ENCODE data around the gene TADA2B. TPM values are rescaled to one million over a fixed set of nuclear protein-coding genes. Genes with fewer than 3 reads are reported as not detected.

Gene TADA2B
- polyA plus RNA-seq, 3 donors, result 2.0 to 10.2 (median 2.6) TPM

DNA sequence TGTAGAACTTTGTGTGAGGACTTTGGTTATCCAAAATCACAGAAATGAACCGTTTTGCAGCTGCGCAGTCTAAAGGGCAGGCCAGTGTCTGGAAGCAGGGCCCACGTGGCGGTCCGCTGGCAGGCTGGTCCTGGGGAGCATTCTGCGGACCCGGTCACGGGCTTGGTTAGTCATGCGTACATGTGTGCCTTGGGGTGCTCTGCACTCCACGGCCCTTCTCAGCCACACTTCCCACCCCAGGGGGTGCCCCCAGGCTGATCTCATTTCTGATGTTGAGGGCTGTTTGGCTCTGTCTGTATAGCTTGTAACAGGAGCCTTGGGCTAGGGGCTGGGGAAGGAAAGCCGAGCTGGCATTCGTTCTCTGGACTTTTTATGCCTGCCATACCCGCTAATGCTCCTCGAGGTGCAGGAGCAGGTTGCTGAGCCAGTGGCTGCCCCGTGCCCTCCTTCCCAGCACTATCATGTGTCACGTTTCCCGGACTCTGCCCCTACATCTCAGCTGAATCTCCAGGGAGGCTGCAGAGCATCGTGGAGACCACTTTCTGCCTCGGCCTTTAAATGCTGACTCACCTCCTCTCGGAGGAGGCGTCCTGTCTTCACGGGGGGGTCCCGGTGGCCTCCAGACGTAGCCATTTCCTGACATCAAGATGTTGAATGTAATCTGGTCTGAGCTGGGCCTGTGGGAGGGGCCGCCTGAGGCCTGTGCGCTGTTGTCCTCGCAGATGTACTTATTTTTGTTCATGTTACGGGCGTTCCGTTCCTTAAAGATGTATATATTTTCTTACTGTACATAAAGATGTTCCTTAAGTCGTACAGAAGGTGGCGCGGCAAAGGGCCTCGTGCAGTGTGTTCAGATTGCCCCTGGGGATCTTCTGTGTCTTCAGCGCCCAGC is 11.4 kb upstream of the TADA2B start:
- H3K4me1 Mint-ChIP-seq, result peaks cover 3% of the 10 kb centered on the region
- DNase-seq, result no peak
- Histone ChIP-seq H3K9ac (ENCODE audit: insufficient read depth, low read length, poor library complexity, severe bottlenecking) (no peak overlapping the region), H3K79me2 (ENCODE audit: insufficient read depth, low read length) (no peaks in the 10 kb centered on the region), H3K4me1 (ENCODE audit: control insufficient read depth in 1 of 2, insufficient read depth in 2 of 2, low read length in 2 of 2) (no peaks in the 10 kb centered on the region), H2AFZ (ENCODE audit: insufficient read depth, low read depth, low read length, poor library complexity, severe bottlenecking) (no peak overlapping the region), H3K36me3 (replicated peaks in 1 of 2; ENCODE audit: control insufficient read depth in 1 of 2, insufficient read depth in 2 of 2, low read length in 2 of 2) (peaks cover 52 to 67% of the 10 kb centered on the region in 2 donors), H3K4me3 (replicated peaks in 1 of 3; ENCODE audit: low read depth in 2 of 3, low read length in 3 of 3) (no peak overlapping the region), H3K27ac (ENCODE audit: low read depth in 1 of 2, low read length in 2 of 2) (no peak overlapping the region), H3K9me3 (replicated peaks in 1 of 2; ENCODE audit: control insufficient read depth in 1 of 2, insufficient read depth in 1 of 2, low read length in 2 of 2) (no peaks in the 10 kb centered on the region), H3K4me2 (replicated peaks; ENCODE audit: extremely low read depth, low read length, poor library complexity, severe bottlenecking) (no peak overlapping the region), H4K20me1 (ENCODE audit: insufficient read depth, low read length) (peaks cover 50% of the 10 kb centered on the region), H3K27me3 (ENCODE audit: control insufficient read depth in 2 of 2, insufficient read depth in 2 of 2, low read length in 2 of 2) (no peaks in the 10 kb centered on the region)
- intact Hi-C loops (cut with micrococcal nuclease), result no loop called here
- peaks cover 57 to 63% of the 10 kb centered on the region in 2 donors for H3K36me3 Mint-ChIP-seq
- TF ChIP-seq, protein P1, sequence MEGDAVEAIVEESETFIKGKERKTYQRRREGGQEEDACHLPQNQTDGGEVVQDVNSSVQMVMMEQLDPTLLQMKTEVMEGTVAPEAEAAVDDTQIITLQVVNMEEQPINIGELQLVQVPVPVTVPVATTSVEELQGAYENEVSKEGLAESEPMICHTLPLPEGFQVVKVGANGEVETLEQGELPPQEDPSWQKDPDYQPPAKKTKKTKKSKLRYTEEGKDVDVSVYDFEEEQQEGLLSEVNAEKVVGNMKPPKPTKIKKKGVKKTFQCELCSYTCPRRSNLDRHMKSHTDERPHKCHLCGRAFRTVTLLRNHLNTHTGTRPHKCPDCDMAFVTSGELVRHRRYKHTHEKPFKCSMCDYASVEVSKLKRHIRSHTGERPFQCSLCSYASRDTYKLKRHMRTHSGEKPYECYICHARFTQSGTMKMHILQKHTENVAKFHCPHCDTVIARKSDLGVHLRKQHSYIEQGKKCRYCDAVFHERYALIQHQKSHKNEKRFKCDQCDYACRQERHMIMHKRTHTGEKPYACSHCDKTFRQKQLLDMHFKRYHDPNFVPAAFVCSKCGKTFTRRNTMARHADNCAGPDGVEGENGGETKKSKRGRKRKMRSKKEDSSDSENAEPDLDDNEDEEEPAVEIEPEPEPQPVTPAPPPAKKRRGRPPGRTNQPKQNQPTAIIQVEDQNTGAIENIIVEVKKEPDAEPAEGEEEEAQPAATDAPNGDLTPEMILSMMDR (IDR thresholded peaks at IDR 0.05), result no peak
- H3K9me3 Mint-ChIP-seq, result peaks cover 0 to 4% (median 0%) of the 10 kb centered on the region in 7 donors
- H3K27ac Mint-ChIP-seq, result peak overlapping the region in 2 of 7 donors; percentile 36 to 42
- WGBS (ENCODE audit: insufficient coverage), result 53% methylated on average over 19 of the region's 35 CpGs
- H3K27me3 Mint-ChIP-seq (ENCODE audit: low read depth in 3 of 3), result peaks cover 0 to 3% (median 1%) of the 10 kb centered on the region in 3 donors
- no peak overlapping the region for H3K4me3 Mint-ChIP-seq

DNA sequence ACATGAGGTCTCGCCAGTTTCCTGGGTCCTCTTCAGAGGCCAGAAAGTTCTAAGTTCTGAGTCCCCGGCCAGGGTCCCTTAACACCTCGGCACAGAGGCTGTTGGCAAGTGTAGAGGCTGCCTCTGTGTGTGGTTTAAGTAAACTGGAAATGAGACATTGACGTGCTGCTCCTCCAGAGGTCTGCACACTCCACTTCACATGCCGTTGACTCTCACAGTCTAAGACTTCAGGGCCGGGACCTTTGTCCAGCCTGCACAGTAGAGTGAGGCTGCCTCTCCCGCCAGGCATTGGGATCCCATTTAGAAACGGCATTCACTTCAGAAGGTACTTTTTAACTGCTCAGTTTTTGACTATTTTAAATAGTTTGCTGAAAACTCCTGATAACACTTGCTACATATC is 10.6 kb upstream of the TADA2B start:
- Mint-ChIP-seq H3K9me3 (peaks cover 0 to 4% (median 0%) of the 10 kb centered on the region in 7 donors), H3K4me3 (no peak overlapping the region)
- TF ChIP-seq, protein P1 (IDR thresholded peaks at IDR 0.05), result no peak

More for the DNA sequence above, 10.6 kb upstream of the TADA2B start:
- Histone ChIP-seq H3K27ac (ENCODE audit: low read depth in 1 of 2, low read length in 2 of 2) (no peak overlapping the region), H3K4me1 (ENCODE audit: control insufficient read depth in 1 of 2, insufficient read depth in 2 of 2, low read length in 2 of 2) (no peaks in the 10 kb centered on the region), H3K79me2 (ENCODE audit: insufficient read depth, low read length) (no peaks in the 10 kb centered on the region), H3K36me3 (replicated peaks in 1 of 2; ENCODE audit: control insufficient read depth in 1 of 2, insufficient read depth in 2 of 2, low read length in 2 of 2) (peaks cover 46 to 59% of the 10 kb centered on the region in 2 donors), H3K9ac (ENCODE audit: insufficient read depth, low read length, poor library complexity, severe bottlenecking) (no peak overlapping the region), H3K4me2 (replicated peaks; ENCODE audit: extremely low read depth, low read length, poor library complexity, severe bottlenecking) (no peak overlapping the region), H3K27me3 (ENCODE audit: control insufficient read depth in 2 of 2, insufficient read depth in 2 of 2, low read length in 2 of 2) (no peaks in the 10 kb centered on the region), H2AFZ (ENCODE audit: insufficient read depth, low read depth, low read length, poor library complexity, severe bottlenecking) (no peak overlapping the region), H3K4me3 (replicated peaks in 1 of 3; ENCODE audit: low read depth in 2 of 3, low read length in 3 of 3) (no peak overlapping the region), H4K20me1 (ENCODE audit: insufficient read depth, low read length) (peaks cover 46% of the 10 kb centered on the region), H3K9me3 (replicated peaks in 1 of 2; ENCODE audit: control insufficient read depth in 1 of 2, insufficient read depth in 1 of 2, low read length in 2 of 2) (no peaks in the 10 kb centered on the region)
- no peak for DNase-seq
- Mint-ChIP-seq H3K27ac (peak overlapping the region in 2 of 7 donors; percentile 37 to 42), H3K4me1 (peaks cover 3% of the 10 kb centered on the region), H3K27me3 (ENCODE audit: low read depth in 3 of 3) (peaks cover 0 to 3% (median 1%) of the 10 kb centered on the region in 3 donors), H3K36me3 (peaks cover 49 to 55% of the 10 kb centered on the region in 2 donors)
- 96% methylated on average over 4 of the region's 8 CpGs for WGBS (ENCODE audit: insufficient coverage)
- intact Hi-C loops (cut with micrococcal nuclease), result no loop called here
